Lower lobe of right lung (tissue), 2 donors: Measurements from ENCODE around the gene GTSE1. TPM values are rescaled to one million over a fixed set of nuclear protein-coding genes. Genes with fewer than 3 reads are reported as not detected.

ENCODE experiments used
- ATAC-seq, 2 donors: fragments of 200-7000 bp; cut with Tn5 transposase; one replicate each; pipeline ENCODE4 v1.9.1; 2020 to 2022; ENCODE audit warnings: mild to moderate bottlenecking in 2 of 2, moderate library complexity in 2 of 2
- DNase-seq: peaks from one replicate; pipeline ENCODE4 v3.0.0-alpha.2; 2020
- H3K27ac ChIP-seq: fragments of 200-600 bp; one replicate; pipeline ENCODE4 v1.8.0; 2022
- H3K27me3 ChIP-seq: fragments of 200-600 bp; one replicate; pipeline ENCODE4 v1.8.0; 2022; ENCODE audit warnings: low read depth
- H3K36me3 ChIP-seq: fragments of 200-600 bp; one replicate; pipeline ENCODE4 v1.8.0; 2022; ENCODE audit warnings: mild to moderate bottlenecking
- H3K4me1 ChIP-seq: fragments of 200-600 bp; one replicate; pipeline ENCODE4 v1.8.0; 2022
- H3K4me3 ChIP-seq: fragments of 200-600 bp; one replicate; pipeline ENCODE4 v1.8.0; 2022; ENCODE audit warnings: mild to moderate bottlenecking
- H3K9me3 ChIP-seq: fragments of 200-600 bp; one replicate; pipeline ENCODE4 v1.8.0; 2022
- CTCF ChIP-seq: fragments of 200-600 bp; IDR thresholded peaks from one replicate; pipeline ENCODE4 v1.8.0; 2022; ENCODE audit warnings: antibody characterized with exemption, mild to moderate bottlenecking
- intact Hi-C: fragments of 100-400 bp; cut with DNase I; formaldehyde crosslinking; loops from one replicate; pipeline ENCODE4 v1.11.0; 2022
- total RNA-seq: library from RNA; stranded (reverse); fragmentation: NEBNext Ultra II Directional; extraction: Animal tissue kit (Norgen Biotek cat#: 25700); gene quantifications from one replicate; pipeline ENCODE4 v1.2.1, GENCODE V29; 2021
- donor health status: DM: no; HTN: yes; CAD: no; lungs with severe emphysema.

Gene GTSE1
- total RNA-seq, 1 donor from 2014 or later, result 1.4 TPM

DNA sequence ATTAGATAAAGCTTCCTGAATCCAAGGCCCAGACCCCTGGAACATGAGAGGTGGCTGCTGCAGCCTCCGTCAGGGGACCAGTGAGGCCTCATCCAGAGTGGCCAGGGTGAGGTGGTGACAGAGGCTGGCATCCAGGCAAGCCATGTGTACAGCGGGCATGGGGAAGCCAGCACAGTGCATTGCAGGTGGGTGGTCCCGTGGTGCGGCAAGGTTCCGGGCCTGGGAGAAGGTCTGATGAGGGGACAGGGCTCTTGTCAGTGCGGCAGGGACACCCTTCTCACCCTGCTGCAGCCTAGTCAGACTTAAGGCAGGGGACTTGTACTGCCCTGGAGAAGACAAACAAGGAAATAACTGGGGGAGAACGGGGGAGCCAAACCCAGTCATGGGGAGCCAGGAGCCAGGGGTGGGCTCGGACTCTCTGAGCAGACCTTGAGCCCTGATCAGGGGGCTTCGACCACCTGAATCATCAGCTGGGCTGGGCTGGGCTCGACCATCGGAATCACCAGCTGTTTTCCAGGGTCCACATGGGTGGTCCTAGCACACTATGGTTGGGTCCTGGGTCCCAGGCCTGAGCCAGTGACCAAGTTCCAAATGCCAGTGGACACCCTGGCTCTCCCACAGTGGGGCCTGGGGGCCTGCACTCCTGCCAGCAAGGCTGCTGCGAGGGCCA, 23.8 kb upstream of the GTSE1 start:
- H3K27me3 ChIP-seq, result no peaks in the 10 kb centered on the region
- H3K4me3 ChIP-seq, result no peak overlapping the region
- H3K9me3 ChIP-seq, result no peaks in the 10 kb centered on the region
- intact Hi-C loops, result no loop called here
- no peak overlapping the region for H3K27ac ChIP-seq
- ATAC-seq (no peak), DNase-seq (no peak)
- H3K4me1 ChIP-seq, result peaks cover 18% of the 10 kb centered on the region
- TF ChIP-seq CTCF, result no peak
- peaks cover 59% of the 10 kb centered on the region for H3K36me3 ChIP-seq

DNA sequence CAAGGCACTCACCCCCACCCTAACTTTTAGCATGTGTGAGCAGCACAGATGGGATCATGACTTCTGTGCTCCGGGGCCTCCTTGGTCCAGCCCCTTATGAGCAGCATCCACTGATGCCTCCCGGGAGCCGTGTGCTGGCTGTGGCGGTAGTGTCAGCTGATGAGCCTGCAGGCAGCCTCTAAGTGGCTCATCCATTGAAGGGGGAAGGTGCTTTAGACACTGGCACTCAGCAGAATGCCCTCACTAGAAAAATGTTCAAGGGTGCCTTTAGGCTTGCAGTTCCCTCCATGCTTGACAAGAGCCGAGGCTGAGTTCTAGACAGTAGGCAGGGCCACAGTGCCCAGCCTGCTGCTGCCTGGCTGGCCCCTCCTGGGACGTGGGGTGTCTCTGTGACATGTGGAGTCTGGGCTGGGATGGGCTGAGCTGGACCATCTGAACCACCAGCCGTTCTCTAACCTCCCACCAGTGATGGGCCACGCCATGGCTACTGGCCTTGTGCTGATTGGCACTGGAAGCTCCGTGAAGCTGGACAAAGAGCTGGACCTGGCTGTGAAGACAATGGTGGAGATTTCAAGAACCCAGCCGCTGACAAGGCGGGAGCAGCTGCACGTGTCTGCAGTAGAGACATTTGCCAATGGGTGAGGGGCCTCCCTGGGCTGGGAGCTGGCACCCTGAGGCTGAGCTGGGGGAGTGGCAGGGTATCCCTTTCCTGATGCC, 23.1 kb upstream of the GTSE1 start:
- intact Hi-C loops, result no loop called here
- no peak for DNase-seq
- H3K4me1 ChIP-seq, result peaks cover 12% of the 10 kb centered on the region
- no peak overlapping the region for H3K27ac ChIP-seq
- no peaks in the 10 kb centered on the region for H3K9me3 ChIP-seq
- H3K36me3 ChIP-seq, result peaks cover 66% of the 10 kb centered on the region
- no peak overlapping the region for H3K4me3 ChIP-seq
- TF ChIP-seq CTCF, result no peak
- H3K27me3 ChIP-seq, result no peaks in the 10 kb centered on the region
- ATAC-seq, result no peak

GRCh38 chr22:46274381-46274780, 22.3 kb upstream of the GTSE1 start:
- no peak for TF ChIP-seq CTCF
- H3K4me3 ChIP-seq, result no peak overlapping the region
- ATAC-seq, result no peak
- no peak overlapping the region for H3K27ac ChIP-seq
- no peak for DNase-seq
- peaks cover 4% of the 10 kb centered on the region for H3K4me1 ChIP-seq
- intact Hi-C loops, result no loop called here
- peaks cover 74% of the 10 kb centered on the region for H3K36me3 ChIP-seq
- no peaks in the 10 kb centered on the region for H3K9me3 ChIP-seq
- H3K27me3 ChIP-seq, result no peaks in the 10 kb centered on the region

- Histone ChIP-seq H3K4me3 (no peak overlapping the region), H3K27me3 (no peaks in the 10 kb centered on the region), H3K27ac (no peak overlapping the region), H3K36me3 (peaks cover 86% of the 10 kb centered on the region), H3K4me1 (peaks cover 3% of the 10 kb centered on the region), H3K9me3 (no peaks in the 10 kb centered on the region)
- intact Hi-C loops, result no loop called here
- ATAC-seq (no peak), DNase-seq (no peak)
- TF ChIP-seq CTCF, result no peak
Measured at GRCh38 chr22:46275455-46276122, 21.1 kb upstream of the GTSE1 start.

GRCh38 chr22:46276563-46276962, 20.1 kb upstream of the GTSE1 start:
- no peaks in the 10 kb centered on the region for H3K9me3 ChIP-seq
- DNase-seq, result no peak
- no peak overlapping the region for H3K4me3 ChIP-seq
- H3K27me3 ChIP-seq, result no peaks in the 10 kb centered on the region
- H3K27ac ChIP-seq, result no peak overlapping the region
- peaks cover 6% of the 10 kb centered on the region for H3K4me1 ChIP-seq
- TF ChIP-seq CTCF, result no peak
- H3K36me3 ChIP-seq, result peaks cover 95% of the 10 kb centered on the region
- intact Hi-C loops, result no loop called here
- no peak for ATAC-seq
